PC-3 (cell line): ENCODE results near the gene COL4A5. TPM values are rescaled to one million over a fixed set of nuclear protein-coding genes. Genes with fewer than 3 reads are reported as not detected.

Experiments used
- total RNA-seq: library from RNA; depleted of rRNA; stranded (reverse); fragments of >200 nt; gene quantifications from 2 replicates; pipeline ENCODE4 v1.2.3, GENCODE V29; 2014; rRNA removed

Gene COL4A5
- total RNA-seq, 1 experiment from 2014 or later, result 30.0 TPM

Other genes starting within 250 kb of the COL4A5 start
- 3.5 and 4.4 TPM in 2 replicates for gene COL4A6, start 1.4 kb upstream of the COL4A5 start, total RNA-seq